BJ (cell line): Measurements from ENCODE around the gene ABCC11. TPM values are rescaled to one million over a fixed set of nuclear protein-coding genes. Genes with fewer than 3 reads are reported as not detected.
A peak's percentile ranks its signal among the peaks of the same experiment; 100 is the strongest.

Experiments
- CTCF ChIA-PET: fragments of 350-600 bp; formaldehyde crosslinking; extraction: SDS; loops from one replicate; lab custom pipeline; 2021; ENCODE audit warnings: antibody characterized with exemption, inconsistent platforms; lab: Yijun Ruan, JAX
- POLR2A ChIA-PET: fragments of 300-600 bp; sonication (Branson Sonifier 250); formaldehyde crosslinking; extraction: SDS; loops from one replicate; lab custom pipeline; 2021; ENCODE audit warnings: antibody characterized with exemption; lab: Charles Lee
- DNase-seq: peaks from one replicate; pipeline ENCODE4 v3.0.0-alpha.2; 2011; ENCODE audit warnings: low read depth
- H3K27me3 ChIP-seq: 2 replicates; pipeline ENCODE4 v1.6.0; 2011; ENCODE audit warnings: low read length; ENCODE audit not compliant: control insufficient read depth, insufficient read depth
- H3K36me3 ChIP-seq: 2 replicates; pipeline ENCODE4 v1.5.1; 2011; ENCODE audit warnings: low read length; ENCODE audit not compliant: control insufficient read depth, insufficient read depth
- H3K4me3 ChIP-seq: 2 replicates; pipeline ENCODE4 v1.5.1; 2011; ENCODE audit warnings: low read depth, mild to moderate bottlenecking, control low read depth, low read length
- CTCF ChIP-seq: IDR thresholded peaks from 2 replicates; pipeline ENCODE4 v1.5.1; 2011; ENCODE audit warnings: low read depth, mild to moderate bottlenecking, control low read depth, inconsistent platforms, low read length, moderate library complexity; ENCODE audit not compliant: insufficient read depth
- polyA plus RNA-seq: library from polyadenylated mRNA; depleted of rRNA; stranded (reverse); fragments of >200 nt; gene quantifications from 2 replicates; pipeline ENCODE4 v1.2.3, GENCODE V29; 2011

The ABCC11 gene
- polyA plus RNA-seq, 1 experiment: 0.06 TPM

GRCh38 chr16:48271728-48272127, 24.4 kb upstream of the ABCC11 start:
- Histone ChIP-seq H3K36me3 (no peaks in the 10 kb centered on the region; the same call in 1 of the 2 replicates), H3K4me3 (no peak overlapping the region), H3K27me3 (no peaks in the 10 kb centered on the region)
- peak; percentile 12; the same call in 1 of the 2 replicates for TF ChIP-seq CTCF
- ChIA-PET CTCF (interaction anchor here (1.3 kb wide), 1 partner anchor 351 kb away, joined by 5 read pairs; no protein-coding TSS in a partner anchor), POLR2A (no interaction called here)
- DNase-seq: no peak

GRCh38 chr16:48269011-48269410, 21.7 kb upstream of the ABCC11 start:
- Histone ChIP-seq H3K4me3 (no peak overlapping the region), H3K36me3 (no peaks in the 10 kb centered on the region; the same call in 1 of the 2 replicates), H3K27me3 (no peaks in the 10 kb centered on the region)
- POLR2A ChIA-PET: no interaction called here
- CTCF ChIA-PET: interaction anchor here (0.7 kb wide), 1 partner anchor 361 kb away, joined by 3 read pairs; no protein-coding TSS in a partner anchor
- DNase-seq: no peak
- no peak for TF ChIP-seq CTCF

- TF ChIP-seq CTCF: no peak
- DNase-seq: no peak
- POLR2A ChIA-PET: no interaction called here
- Histone ChIP-seq H3K4me3 (no peak overlapping the region), H3K36me3 (peaks cover 1% of the 10 kb centered on the region; the same call in 1 of the 2 replicates), H3K27me3 (no peaks in the 10 kb centered on the region)
- CTCF ChIA-PET: interaction anchor here (0.7 kb wide), 1 partner anchor 65 kb away, joined by 3 read pairs; no protein-coding TSS in a partner anchor
These were observed 15.3 kb upstream of the ABCC11 start for GRCh38 chr16:48262631-48263030.

- POLR2A ChIA-PET: no interaction called here
- DNase-seq: no peak
- Histone ChIP-seq H3K27me3 (no peaks in the 10 kb centered on the region), H3K4me3 (no peak overlapping the region), H3K36me3 (peaks cover 1% of the 10 kb centered on the region; the same call in 1 of the 2 replicates)
- CTCF ChIA-PET: no interaction called here
- TF ChIP-seq CTCF: no peak
These were observed 14.2 kb upstream of the ABCC11 start for GRCh38 chr16:48261569-48261968.

- POLR2A ChIA-PET: no interaction called here
- Histone ChIP-seq H3K36me3 (peaks cover 5% of the 10 kb centered on the region; the same call in 1 of the 2 replicates), H3K27me3 (no peaks in the 10 kb centered on the region), H3K4me3 (no peak overlapping the region)
- DNase-seq: no peak
- CTCF ChIA-PET: interaction anchor here (0.8 to 1.3 kb wide), 2 partner anchors 25 to 367 kb away, joined by 3 to 4 read pairs; no protein-coding TSS in a partner anchor
- TF ChIP-seq CTCF: no peak
These were observed 9.3 kb upstream of the ABCC11 start for GRCh38 chr16:48256579-48257177.
